ENCODE data around the gene ANTKMT.
"Not testable (repeated sequence)": the region's sequence is repeated elsewhere in the genome, so short reads cannot be mapped to it uniquely, and the experiment has no call there.

ANTKMT gene

DNA sequence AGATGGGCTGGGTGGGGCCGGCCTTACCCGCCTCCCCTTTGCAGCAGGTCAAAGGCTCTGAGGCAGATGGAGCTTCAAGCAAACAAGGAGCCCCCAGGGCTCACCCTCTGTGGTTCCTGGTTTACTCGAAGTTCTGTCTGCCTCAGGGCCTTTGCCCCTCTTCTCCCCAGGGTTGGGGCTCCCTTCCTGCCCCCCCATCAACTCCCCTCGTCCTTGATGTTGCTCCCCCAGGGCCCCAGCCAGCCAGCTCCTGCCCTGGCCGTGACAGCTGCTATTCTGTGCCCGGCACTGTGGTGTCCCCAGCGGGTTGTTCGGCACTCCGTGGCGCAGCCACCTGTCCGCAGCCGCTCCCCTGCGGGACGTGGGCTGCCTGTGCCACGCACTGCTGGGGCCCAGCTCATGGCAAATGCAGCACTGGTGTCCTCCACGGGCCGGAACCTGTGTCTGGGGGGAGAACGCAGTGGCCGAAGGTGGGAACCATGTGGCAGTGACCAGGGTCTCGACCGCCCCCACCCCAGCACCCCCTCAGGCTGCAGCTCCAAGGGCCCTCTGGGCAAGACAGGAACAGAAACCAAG, 10.4 kb upstream of the ANTKMT start:
- H3K9me3 ChIP-seq (ENCODE audit: control insufficient read depth in 2 of 2, low read length in 2 of 2) = no peaks in the 10 kb centered on the region
- no peak overlapping the region for H3K27ac ChIP-seq (ENCODE audit: low read length)
- no peak overlapping the region for H3K9ac ChIP-seq (ENCODE audit: low read length in 2 of 2)
- peaks cover 47 to 51% of the 10 kb centered on the region in 2 donors for H3K27me3 ChIP-seq (ENCODE audit: control insufficient read depth in 1 of 2, insufficient read depth in 2 of 2, low read length in 2 of 2)
- H3K36me3 ChIP-seq (ENCODE audit: control insufficient read depth in 2 of 2, insufficient read depth in 2 of 2, low read length in 2 of 2) = no peaks in the 10 kb centered on the region
- H3K4me3 ChIP-seq (ENCODE audit: low read length in 2 of 2) = no peak overlapping the region
- H3K4me1 ChIP-seq (ENCODE audit: control insufficient read depth, insufficient read depth, low read length) = peaks cover 32% of the 10 kb centered on the region

DNA sequence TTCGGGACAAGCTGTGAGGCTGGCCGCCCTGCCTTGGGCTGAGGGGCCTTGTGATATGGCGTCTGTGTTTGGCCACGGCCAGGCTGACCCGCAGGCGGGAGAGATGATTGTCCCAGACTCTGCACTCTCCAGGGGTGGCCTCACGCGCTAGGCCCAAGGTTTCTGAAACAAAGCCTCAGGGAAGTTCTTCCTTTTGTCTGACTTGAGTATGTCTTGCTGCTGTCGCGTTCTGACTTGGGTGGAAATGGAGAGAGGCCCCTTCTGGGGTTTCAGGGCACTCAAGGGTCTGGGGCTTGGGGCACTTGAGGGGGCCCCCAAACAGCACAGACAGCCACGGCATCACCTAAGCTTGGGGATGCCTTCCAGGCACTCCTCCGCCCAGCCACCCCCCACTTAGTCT, 9.9 kb upstream of the ANTKMT start:
- Histone ChIP-seq H3K9ac (ENCODE audit: low read length in 2 of 2) (no peak overlapping the region), H3K4me3 (ENCODE audit: low read length in 2 of 2) (no peak overlapping the region), H3K27ac (ENCODE audit: low read length) (no peak overlapping the region), H3K4me1 (ENCODE audit: control insufficient read depth, insufficient read depth, low read length) (peaks cover 35% of the 10 kb centered on the region), H3K9me3 (ENCODE audit: control insufficient read depth in 2 of 2, low read length in 2 of 2) (no peaks in the 10 kb centered on the region), H3K36me3 (ENCODE audit: control insufficient read depth in 2 of 2, insufficient read depth in 2 of 2, low read length in 2 of 2) (no peaks in the 10 kb centered on the region), H3K27me3 (ENCODE audit: control insufficient read depth in 1 of 2, insufficient read depth in 2 of 2, low read length in 2 of 2) (peaks cover 48 to 53% of the 10 kb centered on the region in 2 donors)

DNA sequence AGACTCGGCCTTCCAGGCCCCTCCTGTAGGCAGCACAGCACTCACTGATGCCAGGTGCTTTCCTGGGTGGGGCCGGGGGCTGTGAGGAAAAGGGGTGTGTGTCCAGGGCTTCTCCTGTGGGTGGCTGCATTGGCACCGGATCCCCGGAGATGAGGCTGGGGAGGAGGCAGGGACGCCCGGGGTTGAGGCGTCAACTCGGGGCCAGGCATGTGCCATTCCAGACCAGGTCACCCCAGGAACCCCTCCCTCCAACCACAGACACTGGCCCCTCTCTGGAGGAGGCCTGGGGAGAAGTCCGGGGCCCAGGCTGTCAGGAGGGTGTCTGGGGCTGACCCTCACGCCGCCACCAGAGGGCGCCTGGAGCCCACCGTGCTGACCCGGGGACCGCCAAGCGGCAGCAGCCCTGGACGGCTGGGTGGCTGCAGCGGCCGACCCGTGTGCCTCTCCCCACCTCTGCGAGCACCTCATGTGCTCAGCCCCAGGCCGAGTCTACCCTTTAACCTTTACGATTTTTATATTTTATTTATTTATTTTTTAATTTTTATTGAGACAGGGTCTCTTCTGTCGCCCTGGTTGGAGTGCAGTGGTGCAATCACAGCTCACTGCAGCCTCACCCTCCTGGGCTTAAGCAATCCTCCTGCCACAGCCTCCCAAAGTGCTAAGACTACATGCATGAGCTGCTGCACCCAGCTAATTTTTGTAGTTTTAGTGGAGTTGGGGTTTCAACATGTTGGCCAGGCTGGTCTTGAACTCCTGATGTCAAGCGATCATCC, 9.2 kb upstream of the ANTKMT start:
- peaks cover 46 to 53% of the 10 kb centered on the region in 2 donors for H3K27me3 ChIP-seq (ENCODE audit: control insufficient read depth in 1 of 2, insufficient read depth in 2 of 2, low read length in 2 of 2)

DNA sequence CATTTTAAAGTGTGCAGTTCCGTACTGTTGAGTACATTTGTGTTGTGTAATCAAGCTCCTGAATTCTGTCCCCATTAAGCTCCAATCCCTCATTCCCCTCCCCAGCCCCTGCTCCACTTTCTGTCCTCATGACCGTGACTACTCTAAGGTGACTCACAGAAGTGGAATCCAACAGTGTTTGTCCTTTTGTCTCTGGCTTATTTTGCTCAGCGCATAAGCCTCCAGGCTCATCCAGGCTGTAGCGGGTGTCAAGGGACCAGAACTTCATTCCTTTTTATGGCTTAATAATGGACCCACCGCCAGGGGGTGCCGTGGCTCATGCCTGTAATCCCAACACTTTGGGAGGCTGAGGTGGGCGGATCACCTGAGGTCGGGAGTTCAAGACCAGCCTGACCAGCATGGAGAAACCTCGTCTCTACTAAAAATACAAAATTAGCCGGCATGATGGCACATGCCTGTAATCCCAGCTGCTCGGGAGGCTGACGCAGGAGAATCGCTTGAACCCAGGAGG, 8.2 kb upstream of the ANTKMT start:
- H3K36me3 ChIP-seq (ENCODE audit: control insufficient read depth in 2 of 2, insufficient read depth in 2 of 2, low read length in 2 of 2); H3K27ac ChIP-seq (ENCODE audit: low read length); H3K4me3 ChIP-seq (ENCODE audit: low read length in 2 of 2); H3K9me3 ChIP-seq (ENCODE audit: control insufficient read depth in 2 of 2, low read length in 2 of 2); H3K9ac ChIP-seq (ENCODE audit: low read length in 2 of 2): not testable (repeated sequence)
- Histone ChIP-seq H3K4me1 (ENCODE audit: control insufficient read depth, insufficient read depth, low read length) (peaks cover 40% of the 10 kb centered on the region), H3K27me3 (ENCODE audit: control insufficient read depth in 1 of 2, insufficient read depth in 2 of 2, low read length in 2 of 2) (peaks cover 38 to 49% of the 10 kb centered on the region in 2 donors)

More for the DNA sequence above, 9.2 kb upstream of the ANTKMT start:
- Histone ChIP-seq H3K36me3 (ENCODE audit: control insufficient read depth in 2 of 2, insufficient read depth in 2 of 2, low read length in 2 of 2) (no peaks in the 10 kb centered on the region), H3K9me3 (ENCODE audit: control insufficient read depth in 2 of 2, low read length in 2 of 2) (no peaks in the 10 kb centered on the region), H3K9ac (ENCODE audit: low read length in 2 of 2) (no peak overlapping the region), H3K27ac (ENCODE audit: low read length) (no peak overlapping the region), H3K4me3 (ENCODE audit: low read length in 2 of 2) (no peak overlapping the region), H3K4me1 (ENCODE audit: control insufficient read depth, insufficient read depth, low read length) (peaks cover 35% of the 10 kb centered on the region)

DNA sequence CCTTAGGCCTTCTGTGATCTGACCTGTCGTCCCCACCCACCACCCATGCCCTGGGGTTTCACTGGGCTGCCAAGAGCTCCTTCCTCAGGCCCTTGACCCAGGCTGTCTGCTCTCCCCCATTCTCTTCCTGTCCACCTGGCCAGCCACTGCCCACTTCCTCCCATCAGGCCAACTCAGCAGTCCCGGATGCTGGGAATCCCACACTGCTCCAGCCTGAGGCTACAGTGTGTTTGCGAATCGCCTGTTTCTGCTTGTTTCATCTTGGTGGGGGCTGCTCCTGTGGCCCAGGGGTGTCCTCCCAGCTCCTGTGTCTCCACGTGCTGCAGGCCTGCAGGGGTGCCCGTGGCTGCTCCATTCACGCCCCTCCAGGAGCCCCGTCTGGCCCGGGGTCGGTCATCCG, 6.9 kb upstream of the ANTKMT start:
- no peak overlapping the region for H3K9ac ChIP-seq (ENCODE audit: low read length in 2 of 2)
- H3K4me1 ChIP-seq (ENCODE audit: control insufficient read depth, insufficient read depth, low read length) = peaks cover 44% of the 10 kb centered on the region
- no peak overlapping the region for H3K4me3 ChIP-seq (ENCODE audit: low read length in 2 of 2)
- H3K27me3 ChIP-seq (ENCODE audit: control insufficient read depth in 1 of 2, insufficient read depth in 2 of 2, low read length in 2 of 2) = peaks cover 25 to 37% of the 10 kb centered on the region in 2 donors
- H3K9me3 ChIP-seq (ENCODE audit: control insufficient read depth in 2 of 2, low read length in 2 of 2) = no peaks in the 10 kb centered on the region
- no peak overlapping the region for H3K27ac ChIP-seq (ENCODE audit: low read length)
- H3K36me3 ChIP-seq (ENCODE audit: control insufficient read depth in 2 of 2, insufficient read depth in 2 of 2, low read length in 2 of 2) = no peaks in the 10 kb centered on the region

DNA sequence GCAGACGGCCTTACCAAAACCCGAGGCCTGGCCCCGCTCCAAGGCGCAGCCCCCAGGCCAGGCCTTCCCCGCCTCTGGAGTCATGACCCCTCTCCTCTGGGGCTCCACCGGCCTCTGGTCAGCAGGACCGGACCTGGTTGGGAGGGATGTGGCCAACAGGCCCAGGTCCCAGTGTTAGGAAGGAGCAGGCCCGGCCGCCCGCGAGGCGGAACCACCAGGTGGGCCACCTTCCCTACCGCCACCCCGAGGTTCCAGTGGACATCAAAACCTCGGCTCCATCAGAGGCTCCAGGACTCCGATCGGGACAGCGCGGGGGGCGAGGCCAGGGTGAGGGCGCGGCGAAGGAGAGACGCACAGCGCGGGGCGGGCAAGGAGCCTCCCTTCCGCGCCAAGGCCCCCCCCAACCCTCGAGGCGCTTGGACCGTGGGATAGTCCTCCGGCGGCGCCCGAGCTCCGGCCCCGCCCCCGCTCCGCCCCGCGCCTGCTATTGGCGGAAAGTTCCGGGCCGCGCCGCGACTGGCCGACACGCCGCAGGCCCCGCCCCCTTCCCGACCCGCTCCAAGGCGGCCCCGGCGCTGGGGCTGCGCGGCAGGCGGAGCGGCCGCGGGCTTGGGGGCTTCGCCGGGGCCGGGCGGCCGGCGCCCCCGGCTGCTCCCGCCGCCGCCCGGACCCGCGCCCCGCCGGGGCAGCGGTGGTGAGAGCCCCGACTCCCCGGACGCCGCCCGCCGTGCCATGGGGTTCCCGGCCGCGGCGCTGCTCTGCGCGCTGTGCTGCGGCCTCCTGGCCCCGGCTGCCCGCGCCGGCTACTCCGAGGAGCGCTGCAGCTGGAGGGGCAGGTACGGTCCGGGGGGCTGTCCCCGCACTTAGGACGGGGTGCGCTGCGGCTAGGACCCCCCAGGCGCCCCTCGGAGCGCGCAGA, 6.1 kb upstream of the ANTKMT start, which contains the start of gene METRN:
Gene METRN (plus strand): TSS at position 561 of the 919 bp plus-strand sequence. CDS start 172 bp downstream, at position 733.
- Histone ChIP-seq H3K4me1 (ENCODE audit: control insufficient read depth, insufficient read depth, low read length) (peaks cover 48% of the 10 kb centered on the region), H3K9ac (ENCODE audit: low read length in 2 of 2) (peak within 1 kb of the TSS; percentile 38 to 47), H3K27ac (ENCODE audit: low read length) (no peak within 1 kb of the TSS), H3K36me3 (ENCODE audit: control insufficient read depth in 2 of 2, insufficient read depth in 2 of 2, low read length in 2 of 2) (no peaks in the 10 kb centered on the region), H3K4me3 (ENCODE audit: low read length in 2 of 2) (peak within 1 kb of the TSS; percentile 40 to 74), H3K27me3 (ENCODE audit: control insufficient read depth in 1 of 2, insufficient read depth in 2 of 2, low read length in 2 of 2) (peaks cover 19 to 30% of the 10 kb centered on the region in 2 donors), H3K9me3 (ENCODE audit: control insufficient read depth in 2 of 2, low read length in 2 of 2) (no peaks in the 10 kb centered on the region)

DNA sequence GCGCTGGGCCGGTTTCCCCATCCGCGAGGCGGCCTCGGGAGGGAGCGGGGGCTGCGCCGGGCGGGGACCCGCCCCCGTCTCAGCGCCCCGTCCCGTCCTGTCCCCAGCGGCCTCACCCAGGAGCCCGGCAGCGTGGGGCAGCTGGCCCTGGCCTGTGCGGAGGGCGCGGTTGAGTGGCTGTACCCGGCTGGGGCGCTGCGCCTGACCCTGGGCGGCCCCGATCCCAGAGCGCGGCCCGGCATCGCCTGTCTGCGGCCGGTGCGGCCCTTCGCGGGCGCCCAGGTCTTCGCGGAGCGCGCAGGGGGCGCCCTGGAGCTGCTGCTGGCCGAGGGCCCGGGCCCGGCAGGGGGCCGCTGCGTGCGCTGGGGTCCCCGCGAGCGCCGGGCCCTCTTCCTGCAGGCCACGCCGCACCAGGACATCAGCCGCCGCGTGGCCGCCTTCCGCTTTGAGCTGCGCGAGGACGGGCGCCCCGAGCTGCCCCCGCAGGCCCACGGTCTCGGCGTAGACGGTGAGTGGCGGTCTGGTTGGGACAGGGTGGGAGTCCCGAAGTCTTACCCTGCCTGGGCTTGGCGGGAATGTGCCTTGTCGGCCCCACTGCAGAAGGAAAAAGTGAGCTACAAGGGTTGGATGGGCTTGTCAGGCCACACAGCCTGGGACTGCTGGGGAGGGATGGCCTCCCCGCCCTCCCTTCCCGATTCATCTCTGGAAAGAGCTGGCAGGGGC, 5.3 kb upstream of the ANTKMT start:
- Histone ChIP-seq H3K27me3 (ENCODE audit: control insufficient read depth in 1 of 2, insufficient read depth in 2 of 2, low read length in 2 of 2) (peaks cover 11 to 22% of the 10 kb centered on the region in 2 donors), H3K9me3 (ENCODE audit: control insufficient read depth in 2 of 2, low read length in 2 of 2) (no peaks in the 10 kb centered on the region), H3K4me1 (ENCODE audit: control insufficient read depth, insufficient read depth, low read length) (peaks cover 51% of the 10 kb centered on the region), H3K4me3 (ENCODE audit: low read length in 2 of 2) (peak overlapping the region; percentile 40 to 74), H3K9ac (ENCODE audit: low read length in 2 of 2) (peak overlapping the region; percentile 38 to 47), H3K36me3 (ENCODE audit: control insufficient read depth in 2 of 2, insufficient read depth in 2 of 2, low read length in 2 of 2) (no peaks in the 10 kb centered on the region), H3K27ac (ENCODE audit: low read length) (no peak overlapping the region)

DNA sequence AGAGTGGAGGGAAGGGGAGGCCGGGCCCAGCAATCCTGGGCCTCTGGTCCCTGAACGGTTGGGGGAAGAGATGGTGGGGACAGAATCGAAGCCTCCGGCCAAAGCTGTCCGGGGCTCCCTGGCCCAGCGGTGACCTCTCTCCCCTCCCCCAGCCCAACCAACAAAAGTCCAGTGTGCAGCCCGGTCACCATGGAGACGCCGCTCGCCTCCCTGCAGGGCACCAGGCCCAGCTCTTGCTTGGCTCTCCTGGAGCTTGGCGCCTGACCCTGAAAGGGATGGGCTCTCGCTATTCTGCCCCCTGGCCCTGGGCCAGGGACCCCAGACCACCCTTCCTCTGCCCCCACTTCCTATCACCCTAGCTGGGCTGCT, 4.8 kb upstream of the ANTKMT start:
- no peak overlapping the region for H3K27ac ChIP-seq (ENCODE audit: low read length)
- H3K9me3 ChIP-seq (ENCODE audit: control insufficient read depth in 2 of 2, low read length in 2 of 2) = no peaks in the 10 kb centered on the region
- H3K4me1 ChIP-seq (ENCODE audit: control insufficient read depth, insufficient read depth, low read length) = peaks cover 56% of the 10 kb centered on the region
- peak overlapping the region; percentile 40 to 74 for H3K4me3 ChIP-seq (ENCODE audit: low read length in 2 of 2)
- H3K9ac ChIP-seq (ENCODE audit: low read length in 2 of 2) = peak overlapping the region; percentile 20 to 47
- no peaks in the 10 kb centered on the region for H3K36me3 ChIP-seq (ENCODE audit: control insufficient read depth in 2 of 2, insufficient read depth in 2 of 2, low read length in 2 of 2)
- H3K27me3 ChIP-seq (ENCODE audit: control insufficient read depth in 1 of 2, insufficient read depth in 2 of 2, low read length in 2 of 2) = peaks cover 6 to 16% of the 10 kb centered on the region in 2 donors

DNA sequence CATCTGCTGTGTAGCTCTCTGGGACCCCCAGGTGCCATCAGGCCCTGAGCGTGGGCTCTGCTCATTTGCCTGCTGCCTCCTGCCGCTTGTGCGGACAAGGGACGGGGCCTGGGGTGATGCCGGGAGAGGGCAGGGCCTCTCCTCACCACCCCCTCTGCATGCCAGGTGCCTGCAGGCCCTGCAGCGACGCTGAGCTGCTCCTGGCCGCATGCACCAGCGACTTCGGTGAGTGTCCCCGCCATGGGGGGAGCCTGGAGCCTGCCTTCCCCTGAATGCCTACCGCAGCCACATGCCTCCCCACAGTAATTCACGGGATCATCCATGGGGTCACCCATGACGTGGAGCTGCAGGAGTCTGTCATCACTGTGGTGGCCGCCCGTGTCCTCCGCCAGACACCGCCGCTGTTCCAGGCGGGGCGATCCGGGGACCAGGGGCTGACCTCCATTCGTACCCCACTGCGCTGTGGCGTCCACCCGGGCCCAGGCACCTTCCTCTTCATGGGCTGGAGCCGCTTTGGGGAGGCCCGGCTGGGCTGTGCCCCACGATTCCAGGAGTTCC, 4.1 kb upstream of the ANTKMT start:
- peaks cover 62% of the 10 kb centered on the region for H3K4me1 ChIP-seq (ENCODE audit: control insufficient read depth, insufficient read depth, low read length)
- no peaks in the 10 kb centered on the region for H3K36me3 ChIP-seq (ENCODE audit: control insufficient read depth in 2 of 2, insufficient read depth in 2 of 2, low read length in 2 of 2)
- H3K27me3 ChIP-seq (ENCODE audit: control insufficient read depth in 1 of 2, insufficient read depth in 2 of 2, low read length in 2 of 2) = peaks cover 2 to 12% of the 10 kb centered on the region in 2 donors
- H3K9me3 ChIP-seq (ENCODE audit: control insufficient read depth in 2 of 2, low read length in 2 of 2) = no peaks in the 10 kb centered on the region
- H3K27ac ChIP-seq (ENCODE audit: low read length) = no peak overlapping the region
- H3K9ac ChIP-seq (ENCODE audit: low read length in 2 of 2) = no peak overlapping the region
- peak overlapping the region in 1 of 2 donors; percentile 74 for H3K4me3 ChIP-seq (ENCODE audit: low read length in 2 of 2)

Data from stomach smooth muscle (tissue), 2 donors.